GM18517 (cell line): Measurements from ENCODE around the gene IL11.
"Not testable (repeated sequence)": the region's sequence is repeated elsewhere in the genome, so short reads cannot be mapped to it uniquely, and the experiment has no call there.

Experiments
- ATAC-seq: cut with Tn5 transposase; IDR thresholded peaks from one replicate; pipeline ENCODE4 v1.9.1; 2021; ENCODE audit warnings: mild to moderate bottlenecking, moderate library complexity; ENCODE audit not compliant: unreplicated experiment

IL11 gene

DNA sequence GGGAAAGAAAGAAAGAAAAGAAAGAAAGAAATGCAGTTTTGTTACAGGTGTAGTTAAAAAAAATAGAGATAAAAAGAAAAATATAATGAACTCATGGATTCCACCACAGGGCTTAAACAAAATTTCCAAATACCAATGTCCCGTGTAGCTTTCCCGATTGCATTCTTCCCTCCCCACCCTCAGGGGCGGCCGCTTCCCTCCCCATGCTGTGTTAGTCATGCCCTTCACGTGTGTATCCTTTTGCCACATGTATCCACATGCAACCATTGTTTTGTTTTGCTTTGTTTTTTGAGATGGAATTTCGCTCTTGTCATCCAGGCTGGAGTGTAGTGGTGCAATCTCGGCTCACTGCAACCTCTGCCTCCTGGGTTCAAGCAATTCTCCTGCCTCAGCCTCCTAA, 34.2 kb downstream of the IL11 start:
- ATAC-seq = no peak

DNA sequence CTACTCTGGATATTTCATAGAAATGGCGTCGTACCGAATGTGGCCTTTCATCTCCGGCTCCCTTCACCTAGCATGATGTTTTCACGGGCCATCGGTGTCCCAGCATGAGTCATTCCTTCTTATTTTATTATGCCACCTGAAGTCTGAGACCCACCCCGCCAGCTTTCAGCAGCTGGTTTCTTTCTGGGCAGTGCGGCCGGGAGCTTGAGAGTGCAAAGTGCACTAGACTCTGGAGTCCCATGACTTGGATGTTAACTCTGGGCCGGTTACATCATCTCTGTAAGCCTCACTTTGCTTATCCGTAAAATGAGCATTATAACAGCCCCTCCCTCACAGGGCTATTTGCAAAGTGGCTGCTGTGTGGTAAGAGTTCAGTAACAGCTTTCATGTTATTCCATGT, 36.4 kb downstream of the IL11 start:
- no peak for ATAC-seq

DNA sequence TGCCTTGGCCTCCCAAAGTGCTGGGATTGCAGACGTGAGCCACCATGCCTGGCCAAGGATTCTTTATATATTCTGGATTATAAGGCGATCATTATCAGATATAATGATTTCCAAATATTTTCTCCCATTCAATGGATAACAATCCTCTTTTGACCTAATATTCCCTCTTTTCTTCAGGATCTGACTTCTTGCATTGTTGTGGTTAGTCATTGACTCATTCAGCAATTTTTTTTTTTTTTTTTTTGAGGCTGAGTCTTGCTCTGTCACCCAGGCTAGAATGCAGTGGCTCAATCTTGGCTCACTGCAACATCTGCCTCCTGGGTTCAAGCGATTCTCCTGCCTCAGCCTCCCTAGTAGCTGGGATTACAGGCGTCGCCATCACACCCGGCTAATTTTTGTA, 40.5 kb downstream of the IL11 start:
- ATAC-seq = not testable (repeated sequence)

DNA sequence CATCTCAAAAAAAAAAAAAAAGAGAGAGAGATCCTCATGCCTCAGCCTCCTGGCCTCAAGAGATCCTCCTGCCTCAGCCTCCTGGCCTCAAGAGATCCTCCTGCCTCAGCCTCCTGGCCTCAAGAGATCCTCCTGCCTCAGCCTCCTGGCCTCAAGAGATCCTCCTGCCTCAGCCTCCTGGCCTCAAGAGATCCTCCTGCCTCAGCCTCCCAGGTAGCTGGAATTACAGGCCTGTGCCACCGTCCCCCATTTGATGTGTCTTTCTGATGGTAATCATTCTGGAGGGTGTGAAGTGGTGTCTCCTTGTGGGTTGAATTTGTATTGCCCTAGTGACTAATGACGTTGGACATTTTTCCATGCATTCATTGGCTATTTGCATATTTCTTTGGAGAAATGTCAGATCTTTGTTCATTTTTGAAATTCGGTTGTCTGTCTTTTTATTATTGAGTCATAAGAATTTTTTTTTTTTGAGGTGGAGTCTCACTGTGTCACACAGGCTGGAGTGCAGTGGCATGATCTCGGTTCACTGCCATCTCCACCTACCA, 41.4 kb downstream of the IL11 start:
- ATAC-seq = not testable (repeated sequence)

GRCh38 chr19:55325172-55325571, 45.1 kb downstream of the IL11 start, which contains the start of gene TMEM150B:
TMEM150B (minus strand) TSS chr19:55325341; CDS start chr19:55321036, 4,305 bp downstream.
- no peak for ATAC-seq

- ATAC-seq = no peak
These were observed 45.6 kb downstream of the IL11 start for GRCh38 chr19:55324662-55325061.

DNA sequence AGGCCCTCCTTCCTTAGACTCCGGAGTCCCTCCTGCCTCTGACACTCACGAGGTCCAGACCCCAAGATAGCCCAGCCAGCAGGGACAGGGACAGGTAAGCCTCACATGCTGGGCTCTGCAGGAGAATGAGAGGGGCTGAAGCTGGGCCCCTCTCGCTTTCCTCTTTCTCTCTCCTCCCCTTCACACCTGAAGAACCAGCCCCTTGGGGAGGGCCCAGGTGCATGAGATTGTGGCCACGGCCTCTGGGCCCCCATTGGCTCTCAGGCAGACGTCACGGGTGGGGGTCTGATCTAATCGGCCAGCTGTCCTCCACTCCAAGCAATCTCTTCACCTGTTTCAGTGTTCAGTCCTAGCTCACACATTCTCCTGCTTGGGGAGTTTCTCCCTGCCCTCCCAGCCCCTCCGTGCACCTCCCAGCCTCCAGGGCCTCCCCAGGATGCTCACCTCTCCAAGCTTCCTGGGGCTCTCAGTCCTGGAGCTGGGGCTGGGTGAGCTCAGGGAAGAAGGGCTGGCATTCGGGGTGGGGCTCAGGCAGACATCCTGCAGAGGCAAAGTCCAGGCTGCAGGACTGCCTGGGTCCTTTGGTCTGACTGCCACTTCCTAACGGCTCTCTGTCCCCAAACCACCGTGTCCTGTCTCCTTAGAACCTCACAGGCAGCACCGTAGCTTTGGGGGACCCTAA, 47.9 kb downstream of the IL11 start:
- no peak for ATAC-seq

GRCh38 chr19:55321466-55322137, 48.7 kb downstream of the IL11 start:
- no peak for ATAC-seq

DNA sequence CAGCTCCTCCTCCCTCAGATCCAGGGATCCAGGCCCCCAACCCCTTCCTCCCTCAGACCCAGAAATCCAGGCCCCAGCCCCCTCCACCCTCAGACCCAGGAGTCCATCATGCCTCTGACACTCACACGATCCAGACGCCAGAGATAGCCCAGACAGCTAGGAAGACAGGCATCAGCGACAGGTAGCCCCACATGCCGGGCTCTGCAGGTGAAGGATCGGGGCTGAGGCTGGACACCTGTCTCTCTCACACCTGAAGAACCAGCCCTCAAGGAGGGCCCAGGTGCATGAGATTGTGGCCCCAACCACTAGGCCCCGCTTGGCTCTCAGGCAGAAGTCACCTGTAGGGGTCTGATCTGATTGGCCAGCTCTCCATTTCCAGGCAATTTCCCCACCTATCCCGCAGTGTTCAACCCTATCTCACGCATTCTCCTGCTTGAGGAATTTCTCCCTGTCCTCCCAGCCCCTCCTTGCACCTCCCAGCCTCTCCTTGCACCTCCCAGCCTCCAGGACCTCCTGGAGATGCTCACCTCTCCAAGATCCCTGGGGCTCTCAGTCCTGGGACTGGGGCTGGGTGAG, 49.3 kb downstream of the IL11 start:
- ATAC-seq = no peak

GRCh38 chr19:55319785-55320184, 50.5 kb downstream of the IL11 start:
- ATAC-seq = no peak

DNA sequence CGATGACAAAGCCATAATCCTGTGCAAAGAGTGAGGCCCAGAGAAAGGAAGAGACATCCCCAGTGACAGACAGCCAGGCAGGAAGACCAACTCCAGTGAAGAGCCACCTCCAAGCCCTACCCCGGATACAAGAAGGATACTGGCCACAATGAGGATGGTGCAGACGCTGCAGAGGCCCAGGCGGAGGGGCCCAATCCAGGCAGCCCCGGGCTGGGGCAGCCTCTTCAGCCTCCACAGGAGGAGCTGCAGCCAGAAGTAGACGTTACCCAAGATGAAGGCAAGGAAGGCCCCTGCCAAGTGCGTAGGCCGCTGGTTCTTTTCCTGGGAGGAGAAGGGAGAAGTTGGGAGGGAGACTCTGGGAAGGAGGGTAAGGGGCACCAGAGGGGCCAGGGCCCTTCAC, 53.6 kb downstream of the IL11 start:
- ATAC-seq = no peak

- no peak for ATAC-seq
These were observed 54.2 kb downstream of the IL11 start for GRCh38 chr19:55315956-55316525.

DNA sequence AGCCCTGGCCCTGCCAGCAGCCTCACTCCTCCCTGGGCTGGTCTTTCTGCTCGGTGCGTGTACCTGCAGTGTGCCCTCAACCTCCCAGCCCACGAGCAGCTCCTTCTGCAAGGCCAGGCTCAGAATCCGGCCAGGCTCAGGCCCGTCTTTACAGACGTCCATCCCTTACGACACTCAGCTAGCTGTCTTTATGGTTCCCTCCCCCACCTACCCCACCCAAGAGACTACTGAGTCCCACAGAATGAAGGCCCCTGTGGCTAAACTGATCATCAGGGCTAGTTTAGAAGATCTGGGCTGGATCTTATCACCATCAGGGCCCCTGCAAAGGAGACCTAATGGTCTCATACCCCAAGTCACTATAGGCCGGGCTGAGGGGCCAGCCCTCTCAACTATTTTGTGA, 55.9 kb downstream of the IL11 start:
- ATAC-seq = no peak
